CD4-positive, alpha-beta T cell treated with Interleukin-17A for 4 hours (primary cell): Measurements from ENCODE around the gene XXYLT1.

Source experiments
- DNase-seq: peaks from one replicate; pipeline ENCODE4 v3.0.0-alpha.2; 2020; ENCODE audit warnings: mixed read lengths

The XXYLT1 gene

GRCh38 chr3:195149292-195150030 lies 121.5 kb downstream of the XXYLT1 start:
- no peak for DNase-seq

- DNase-seq, result no peak
Observed at GRCh38 chr3:195148549-195148948, 122.4 kb downstream of the XXYLT1 start.

- DNase-seq, result peak; percentile 43
Observed at GRCh38 chr3:195147649-195148080, 123.3 kb downstream of the XXYLT1 start.

GRCh38 chr3:195146131-195146530 lies 124.8 kb downstream of the XXYLT1 start:
- DNase-seq, result no peak

- no peak for DNase-seq
Observed at GRCh38 chr3:195145579-195145978, 125.4 kb downstream of the XXYLT1 start.

- DNase-seq, result no peak
Observed at GRCh38 chr3:195143221-195143620, 127.7 kb downstream of the XXYLT1 start.

- DNase-seq, result no peak
Observed at GRCh38 chr3:195142519-195142918, 128.4 kb downstream of the XXYLT1 start.

GRCh38 chr3:195140816-195141793 lies 129.9 kb downstream of the XXYLT1 start:
- no peak for DNase-seq

- DNase-seq, result no peak
Observed at GRCh38 chr3:195140410-195140809, 130.5 kb downstream of the XXYLT1 start.

- no peak for DNase-seq
Observed at GRCh38 chr3:195139876-195140240, 131.1 kb downstream of the XXYLT1 start.

GRCh38 chr3:195139091-195139875 lies 131.7 kb downstream of the XXYLT1 start:
- no peak for DNase-seq

- DNase-seq, result no peak
Observed at GRCh38 chr3:195137638-195138588, 133.0 kb downstream of the XXYLT1 start.

GRCh38 chr3:195135917-195136316 lies 135.0 kb downstream of the XXYLT1 start:
- DNase-seq, result no peak

GRCh38 chr3:195134431-195134830 lies 136.5 kb downstream of the XXYLT1 start:
- DNase-seq, result no peak

- DNase-seq, result peak; percentile 52
Observed at GRCh38 chr3:195133462-195133861, 137.5 kb downstream of the XXYLT1 start.

- DNase-seq, result no peak
Observed at GRCh38 chr3:195133013-195133412, 137.9 kb downstream of the XXYLT1 start.

GRCh38 chr3:195131176-195131575 lies 139.8 kb downstream of the XXYLT1 start:
- DNase-seq, result no peak

- DNase-seq, result no peak
Observed at GRCh38 chr3:195129644-195130492, 141.1 kb downstream of the XXYLT1 start.

GRCh38 chr3:195129072-195129643 lies 141.8 kb downstream of the XXYLT1 start:
- DNase-seq, result no peak
